ENCODE measurements around the gene PCNX2. TPM values are rescaled to one million over a fixed set of nuclear protein-coding genes. Genes with fewer than 3 reads are reported as not detected.

PCNX2 gene
- total RNA-seq, 1 experiment from 2014 or later, result 12.2 TPM

DNA sequence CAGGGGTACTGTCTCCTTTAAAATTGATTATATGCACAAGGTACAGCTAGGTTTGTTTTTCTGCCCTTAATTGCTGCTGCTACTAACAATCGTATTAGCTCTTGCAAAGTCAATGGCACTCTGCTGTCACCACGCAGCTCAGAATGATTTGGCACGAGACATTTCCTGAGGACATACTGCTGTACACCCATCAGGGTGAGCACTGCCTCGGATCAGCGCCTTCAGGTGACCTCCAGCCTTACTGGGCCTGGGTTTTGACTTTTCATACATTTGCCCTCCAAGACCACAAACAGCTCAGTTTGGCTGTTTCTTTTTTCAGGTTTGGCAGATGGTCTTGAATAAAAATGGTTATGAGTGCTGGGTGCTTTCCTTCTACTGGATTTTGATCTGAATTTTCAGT, 234.3 kb downstream of the PCNX2 start:
- in situ Hi-C loops (cut with HindIII; ENCODE audit: low pct_unique_long_range_greater_than_20kb, low sequenced_read_pairs), result no loop called here
- no peak for DNase-seq (ENCODE audit: low read depth)

GRCh38 chr1:233060461-233060994, 235.0 kb downstream of the PCNX2 start:
- in situ Hi-C loops (cut with HindIII; ENCODE audit: low pct_unique_long_range_greater_than_20kb, low sequenced_read_pairs), result no loop called here
- no peak for DNase-seq (ENCODE audit: low read depth)

GRCh38 chr1:233057836-233058235, 237.7 kb downstream of the PCNX2 start:
- in situ Hi-C loops (cut with HindIII; ENCODE audit: low pct_unique_long_range_greater_than_20kb, low sequenced_read_pairs), result no loop called here

DNA sequence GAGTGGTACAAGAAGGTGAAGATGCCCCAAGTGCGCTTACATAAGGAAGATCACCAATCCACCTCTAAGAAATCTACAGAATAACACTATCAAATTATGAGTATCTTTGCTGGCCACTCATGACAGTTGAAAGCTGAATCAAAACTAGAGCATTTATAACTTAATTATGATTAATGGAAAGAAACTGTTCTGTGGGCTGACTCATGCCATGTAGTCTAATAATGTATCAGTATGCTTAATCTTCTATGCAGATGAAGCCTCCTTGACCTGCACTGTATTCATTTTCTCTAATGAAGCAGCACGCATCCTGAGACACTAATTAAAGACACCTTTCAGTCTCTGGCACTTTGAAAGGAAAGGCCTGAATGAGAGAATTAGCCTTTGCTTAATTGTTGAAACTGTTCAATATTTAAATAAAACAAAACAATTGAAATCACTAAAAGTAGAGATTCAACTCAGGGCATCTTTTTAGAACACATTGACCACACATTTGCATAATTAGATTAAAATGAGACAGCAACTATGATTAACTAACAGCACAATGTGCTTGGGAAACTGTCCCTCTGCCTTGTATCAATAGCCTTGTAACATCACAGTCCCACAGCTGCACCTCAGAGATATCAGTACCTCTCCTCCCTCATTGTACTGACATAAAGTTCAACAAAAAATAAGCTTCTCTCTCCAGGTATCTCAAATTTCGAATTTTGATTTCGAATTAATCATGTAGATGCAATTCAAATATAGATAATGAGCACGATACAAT, 239.5 kb downstream of the PCNX2 start:
- no peak for DNase-seq (ENCODE audit: low read depth)
- in situ Hi-C loops (cut with HindIII; ENCODE audit: low pct_unique_long_range_greater_than_20kb, low sequenced_read_pairs), result no loop called here

More at GRCh38 chr1:233057836-233058235, 237.7 kb downstream of the PCNX2 start:
- DNase-seq (ENCODE audit: low read depth), result no peak

DNA sequence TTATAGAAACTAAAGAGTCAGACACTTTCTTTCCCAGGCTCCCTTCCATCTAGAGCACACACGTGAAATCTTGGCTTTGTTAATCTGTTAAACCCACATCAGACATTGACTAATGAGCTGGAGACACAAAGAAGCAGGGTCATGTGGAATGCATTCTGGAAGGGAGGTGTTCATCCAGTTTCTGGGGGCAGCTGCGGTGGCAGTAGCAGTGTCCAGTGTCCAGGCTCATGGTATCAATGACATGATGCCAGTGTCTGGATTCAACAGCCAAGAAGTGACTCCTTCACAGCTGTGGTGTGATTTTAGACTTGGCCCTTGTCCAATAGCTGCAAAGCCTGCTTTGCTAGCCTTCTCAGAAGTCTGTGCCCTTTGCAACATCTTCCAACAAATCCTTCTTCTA, 249.9 kb downstream of the PCNX2 start:
- DNase-seq (ENCODE audit: low read depth), result no peak
- in situ Hi-C loops (cut with HindIII; ENCODE audit: low pct_unique_long_range_greater_than_20kb, low sequenced_read_pairs), result no loop called here

DNA sequence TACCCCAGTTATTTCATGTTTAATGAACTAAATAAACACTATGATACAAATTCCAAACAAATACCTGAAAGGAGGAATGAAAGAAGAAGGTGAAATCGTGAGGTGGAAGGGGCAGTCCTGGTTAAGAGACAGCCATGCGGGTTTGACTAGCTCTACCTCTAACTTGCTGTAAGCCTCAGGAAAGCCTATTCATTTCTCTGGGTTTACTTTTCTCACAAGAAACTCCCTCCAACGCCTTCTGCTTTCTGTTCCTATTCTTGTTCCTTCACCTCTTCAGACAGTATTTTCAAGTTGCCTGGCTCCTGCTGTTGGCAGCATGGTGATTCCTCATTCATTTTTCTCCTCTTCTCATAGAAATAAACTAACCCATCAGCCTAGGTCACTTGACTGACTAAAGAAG, 252.7 kb downstream of the PCNX2 start:
- DNase-seq (ENCODE audit: low read depth), result no peak
- in situ Hi-C loops (cut with HindIII; ENCODE audit: low pct_unique_long_range_greater_than_20kb, low sequenced_read_pairs), result no loop called here

DNA sequence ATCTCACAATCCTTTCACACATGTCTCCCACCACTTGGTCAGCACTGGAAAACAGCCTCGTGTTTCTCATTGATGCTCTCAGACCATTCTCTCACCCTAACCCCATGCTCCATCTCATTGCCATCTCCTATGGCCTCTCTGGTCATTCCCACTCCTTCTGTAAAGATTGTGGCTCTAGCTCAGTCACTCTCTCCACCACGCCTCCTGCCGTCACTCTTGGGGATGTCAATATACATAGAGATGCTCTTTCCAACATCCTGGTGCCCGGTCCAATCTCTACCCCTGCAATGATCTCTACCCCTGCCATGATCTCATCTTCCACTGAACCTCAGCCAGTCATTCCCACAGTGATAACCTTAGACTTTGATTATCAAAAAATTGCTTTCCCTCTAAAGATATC, 255.0 kb downstream of the PCNX2 start:
- in situ Hi-C loops (cut with HindIII; ENCODE audit: low pct_unique_long_range_greater_than_20kb, low sequenced_read_pairs), result no loop called here
- no peak for DNase-seq (ENCODE audit: low read depth)

GRCh38 chr1:233038581-233038980, 256.9 kb downstream of the PCNX2 start:
- in situ Hi-C loops (cut with HindIII; ENCODE audit: low pct_unique_long_range_greater_than_20kb, low sequenced_read_pairs), result no loop called here
- DNase-seq (ENCODE audit: low read depth), result no peak

DNA sequence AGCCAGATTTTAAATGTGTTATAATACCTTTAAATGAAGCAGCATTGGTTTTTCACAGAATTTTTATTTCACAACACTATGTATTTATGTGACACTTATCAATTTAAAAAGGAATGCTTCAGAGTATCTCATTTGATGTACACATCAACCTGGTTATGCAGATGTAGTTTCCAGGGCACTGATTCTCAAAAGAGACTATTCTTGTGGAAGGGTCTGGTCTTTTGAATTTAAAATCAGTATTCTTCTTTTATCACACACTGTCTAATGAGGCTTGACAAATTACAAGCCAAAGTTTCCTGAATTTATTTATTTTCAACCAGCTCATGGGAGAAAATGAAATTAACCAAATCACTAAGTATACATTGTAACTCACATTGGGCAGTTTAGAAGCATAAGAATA, 257.7 kb downstream of the PCNX2 start:
- in situ Hi-C loops (cut with HindIII; ENCODE audit: low pct_unique_long_range_greater_than_20kb, low sequenced_read_pairs), result no loop called here
- no peak for DNase-seq (ENCODE audit: low read depth)

GRCh38 chr1:233034836-233035235, 260.7 kb downstream of the PCNX2 start:
- in situ Hi-C loops (cut with HindIII; ENCODE audit: low pct_unique_long_range_greater_than_20kb, low sequenced_read_pairs), result no loop called here
- no peak for DNase-seq (ENCODE audit: low read depth)

GRCh38 chr1:233033361-233033760, 262.2 kb downstream of the PCNX2 start:
- in situ Hi-C loops (cut with HindIII; ENCODE audit: low pct_unique_long_range_greater_than_20kb, low sequenced_read_pairs), result no loop called here
- DNase-seq (ENCODE audit: low read depth), result no peak

DNA sequence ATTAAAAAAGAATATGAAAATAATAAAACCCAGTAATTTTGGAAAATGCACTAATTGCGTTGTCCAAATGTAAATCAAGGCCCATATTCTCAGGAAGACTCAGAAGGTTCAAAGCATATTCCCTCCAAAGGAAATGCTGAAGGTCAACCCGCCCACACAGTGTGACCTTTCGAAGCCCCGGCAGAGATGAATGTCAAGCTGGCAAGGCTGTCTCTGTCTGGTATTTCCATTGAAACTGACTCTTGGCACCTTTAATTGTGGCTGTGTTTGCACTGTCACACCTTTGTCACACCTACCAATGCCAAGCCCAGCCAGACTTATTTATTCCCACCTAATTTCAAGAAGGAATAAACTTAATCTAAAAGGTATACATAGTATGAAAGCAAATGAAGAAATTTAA, 262.6 kb downstream of the PCNX2 start:
- DNase-seq (ENCODE audit: low read depth), result no peak

GRCh38 chr1:233031521-233031920, 264.0 kb downstream of the PCNX2 start:
- DNase-seq (ENCODE audit: low read depth), result no peak
- in situ Hi-C loops (cut with HindIII; ENCODE audit: low pct_unique_long_range_greater_than_20kb, low sequenced_read_pairs), result no loop called here

More for the DNA sequence above, 262.6 kb downstream of the PCNX2 start:
- in situ Hi-C loops (cut with HindIII; ENCODE audit: low pct_unique_long_range_greater_than_20kb, low sequenced_read_pairs), result no loop called here

DNA sequence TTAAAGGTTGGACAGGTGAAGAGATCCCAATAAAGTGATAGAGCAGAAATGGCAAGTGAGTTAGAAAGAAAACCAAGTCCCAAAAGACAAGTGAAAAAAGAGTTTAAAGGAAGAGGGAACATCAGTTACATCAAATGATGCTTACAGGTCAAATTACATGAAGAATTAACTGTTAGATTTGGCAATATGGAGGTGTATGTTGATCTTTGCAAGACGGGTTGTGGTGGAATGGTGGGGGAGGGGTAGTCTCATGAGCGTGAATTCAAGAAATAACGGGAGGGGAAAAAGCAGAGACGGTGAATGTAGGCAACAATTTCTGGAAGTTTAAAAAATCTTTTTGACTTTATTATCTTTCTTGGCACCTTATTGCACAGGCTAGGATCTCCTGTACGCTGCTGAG, 268.5 kb downstream of the PCNX2 start:
- in situ Hi-C loops (cut with HindIII; ENCODE audit: low pct_unique_long_range_greater_than_20kb, low sequenced_read_pairs), result no loop called here
- no peak for DNase-seq (ENCODE audit: low read depth)

GRCh38 chr1:233025567-233025966, 270.0 kb downstream of the PCNX2 start:
- DNase-seq (ENCODE audit: low read depth), result no peak
- in situ Hi-C loops (cut with HindIII; ENCODE audit: low pct_unique_long_range_greater_than_20kb, low sequenced_read_pairs), result no loop called here

- in situ Hi-C loops (cut with HindIII; ENCODE audit: low pct_unique_long_range_greater_than_20kb, low sequenced_read_pairs), result no loop called here
- DNase-seq (ENCODE audit: low read depth), result no peak
These were observed 270.4 kb downstream of the PCNX2 start for GRCh38 chr1:233025157-233025556.

DNA sequence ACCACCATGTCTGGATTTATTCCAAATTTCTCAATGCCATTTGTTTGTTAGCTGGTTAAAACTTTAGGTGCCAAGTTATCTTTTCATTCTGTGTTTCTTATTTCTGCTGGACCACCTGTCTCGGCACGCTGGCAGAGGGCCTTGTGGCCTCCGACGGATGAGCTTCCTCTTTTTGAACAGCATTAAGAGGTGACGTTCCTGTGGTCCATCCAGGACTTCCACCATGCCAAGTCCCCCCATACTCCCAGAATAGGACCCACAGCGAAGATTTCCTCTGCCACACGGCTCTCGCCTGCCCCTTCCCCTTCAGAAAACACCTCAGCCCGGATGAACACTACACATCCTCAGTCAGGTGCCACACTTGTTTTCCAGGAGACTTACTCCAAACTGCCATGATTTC, 271.3 kb downstream of the PCNX2 start:
- DNase-seq (ENCODE audit: low read depth), result no peak
- in situ Hi-C loops (cut with HindIII; ENCODE audit: low pct_unique_long_range_greater_than_20kb, low sequenced_read_pairs), result no loop called here

DNA sequence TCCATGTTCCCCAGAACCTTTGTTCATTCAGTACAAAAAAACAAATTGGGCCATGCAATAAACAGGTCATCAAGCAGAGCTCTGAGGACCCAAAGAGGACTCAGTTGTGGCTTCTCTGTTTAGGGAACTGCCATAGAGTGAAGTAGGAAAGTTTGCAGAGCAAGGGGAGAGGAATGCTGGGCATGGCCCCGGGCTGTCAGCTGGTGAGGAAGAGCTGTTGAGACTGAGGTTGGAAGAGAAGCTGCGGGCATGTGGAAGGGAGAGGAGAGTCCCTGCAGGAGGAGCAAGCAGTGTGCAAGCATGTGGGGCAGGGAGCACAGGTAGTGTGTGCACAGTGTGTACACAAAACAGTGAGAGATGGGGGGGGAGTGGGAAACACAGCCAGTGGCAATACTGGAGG, 273.3 kb downstream of the PCNX2 start:
- in situ Hi-C loops (cut with HindIII; ENCODE audit: low pct_unique_long_range_greater_than_20kb, low sequenced_read_pairs), result no loop called here
- no peak for DNase-seq (ENCODE audit: low read depth)

DNA sequence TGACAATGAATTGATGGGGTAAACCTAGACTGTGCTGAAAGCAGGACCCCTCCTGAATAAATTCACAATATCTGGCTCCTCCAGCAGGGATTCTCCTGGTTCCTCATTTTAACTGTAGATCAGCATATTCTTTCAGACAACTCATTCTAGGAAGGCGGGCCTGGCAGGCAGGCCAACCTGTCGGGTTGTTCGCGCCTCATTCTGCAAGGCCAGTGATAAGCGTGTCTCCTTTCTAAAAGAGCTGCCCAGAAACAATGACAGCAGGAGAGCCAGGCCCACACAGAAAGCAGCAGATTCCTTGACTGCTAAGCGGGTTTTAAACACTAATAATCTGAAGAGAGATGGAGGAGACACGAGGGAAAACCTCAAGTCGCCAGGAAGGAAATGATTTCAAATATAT, 275.1 kb downstream of the PCNX2 start:
- no peak for DNase-seq (ENCODE audit: low read depth)
- in situ Hi-C loops (cut with HindIII; ENCODE audit: low pct_unique_long_range_greater_than_20kb, low sequenced_read_pairs), result no loop called here

GRCh38 chr1:233019778-233020325, 275.7 kb downstream of the PCNX2 start:
- no peak for DNase-seq (ENCODE audit: low read depth)
- in situ Hi-C loops (cut with HindIII; ENCODE audit: low pct_unique_long_range_greater_than_20kb, low sequenced_read_pairs), result no loop called here

All from Caki2 (cell line).